Raji (cell line): ENCODE results near the gene SASH3.

Experiments
- POLR2A ChIP-seq: IDR thresholded peaks from 2 replicates; pipeline ENCODE4 v1.6.1; 2011; ENCODE audit warnings: low read depth, low read length, control low read depth; ENCODE audit not compliant: insufficient read depth

SASH3 gene

GRCh38 chrX:129808158-129808828 is 28.5 kb downstream of the SASH3 start:
- no peak for TF ChIP-seq POLR2A

GRCh38 chrX:129808829-129809796 is 29.4 kb downstream of the SASH3 start:
- TF ChIP-seq POLR2A: no peak

DNA sequence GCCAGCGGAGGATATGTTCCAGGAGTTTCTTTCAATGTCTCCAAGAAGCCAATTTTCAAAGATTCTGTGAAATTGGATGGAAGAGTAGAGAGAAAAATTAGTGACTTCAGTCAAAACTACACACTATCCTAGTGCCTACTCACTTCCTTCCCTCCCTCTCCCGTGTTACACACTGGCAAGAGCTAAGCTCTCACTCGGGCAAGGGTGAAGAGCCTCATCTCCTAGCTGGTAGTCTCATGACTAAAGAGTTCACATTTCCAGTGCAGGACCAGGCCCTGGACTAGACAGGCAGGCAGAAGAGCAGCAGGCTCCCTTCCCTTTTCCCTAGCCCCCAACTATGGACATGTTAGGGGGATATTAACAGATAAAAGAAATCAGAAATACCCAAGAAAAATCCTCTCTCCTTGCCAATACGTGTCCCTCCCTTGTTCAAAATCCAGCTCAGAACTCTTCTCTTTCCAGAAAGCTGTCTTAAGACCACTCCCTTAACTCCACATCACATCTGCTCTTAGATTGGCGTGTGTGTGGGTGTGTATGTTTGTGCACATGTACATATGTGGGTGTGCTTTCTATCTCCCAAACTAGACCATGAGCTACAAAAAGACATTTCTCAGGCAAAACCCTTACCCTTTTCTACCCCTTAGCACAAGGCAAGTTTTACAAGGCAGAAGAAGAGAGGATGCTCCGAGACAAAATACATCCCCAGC is 34.1 kb downstream of the SASH3 start:
- no peak for TF ChIP-seq POLR2A

GRCh38 chrX:129818123-129818522 is 38.4 kb downstream of the SASH3 start:
- TF ChIP-seq POLR2A: no peak

DNA sequence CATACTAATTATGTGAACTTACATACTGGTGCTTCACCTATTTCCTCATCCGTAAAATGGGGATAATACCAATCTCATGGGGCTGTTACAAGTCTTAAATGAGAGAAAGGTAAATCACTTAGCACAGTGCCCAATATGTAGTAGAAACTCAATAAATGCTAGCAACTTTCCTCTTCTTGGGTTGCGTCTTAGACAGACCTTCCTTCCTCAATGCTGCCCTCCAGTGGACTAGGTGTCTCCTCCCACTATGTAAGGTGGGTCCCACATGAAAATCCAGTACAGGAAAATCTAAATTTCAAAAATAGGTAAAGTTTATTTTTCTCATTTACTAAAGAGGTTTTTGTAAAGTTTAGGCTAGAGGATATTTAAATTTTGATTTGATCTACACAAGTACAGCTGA is 43.4 kb downstream of the SASH3 start:
- no peak for TF ChIP-seq POLR2A

DNA sequence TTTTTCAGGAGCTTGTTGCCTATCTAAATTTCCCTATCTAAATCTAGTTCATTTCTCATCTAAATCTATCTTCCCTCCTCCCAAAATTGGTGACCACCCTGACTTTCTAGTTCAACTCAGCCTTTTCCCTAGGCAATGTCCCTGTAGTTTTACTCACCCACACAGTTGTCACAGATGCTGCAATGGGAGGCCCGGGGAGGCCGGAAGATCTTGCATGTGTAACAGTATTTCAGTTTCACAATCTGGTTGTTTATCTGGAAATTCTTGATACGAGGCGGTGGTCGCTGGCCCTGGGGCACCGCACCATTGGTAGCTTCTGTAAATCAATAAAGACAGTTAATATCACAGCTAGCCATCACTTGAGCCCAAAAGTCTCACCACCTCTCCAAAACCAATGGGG is 43.8 kb downstream of the SASH3 start:
- TF ChIP-seq POLR2A: no peak

- TF ChIP-seq POLR2A: no peak
These were observed 44.9 kb downstream of the SASH3 start for GRCh38 chrX:129824620-129825019.

GRCh38 chrX:129825746-129826505 is 46.2 kb downstream of the SASH3 start:
- no peak for TF ChIP-seq POLR2A

- TF ChIP-seq POLR2A: no peak
These were observed 50.7 kb downstream of the SASH3 start for GRCh38 chrX:129830494-129830893.

DNA sequence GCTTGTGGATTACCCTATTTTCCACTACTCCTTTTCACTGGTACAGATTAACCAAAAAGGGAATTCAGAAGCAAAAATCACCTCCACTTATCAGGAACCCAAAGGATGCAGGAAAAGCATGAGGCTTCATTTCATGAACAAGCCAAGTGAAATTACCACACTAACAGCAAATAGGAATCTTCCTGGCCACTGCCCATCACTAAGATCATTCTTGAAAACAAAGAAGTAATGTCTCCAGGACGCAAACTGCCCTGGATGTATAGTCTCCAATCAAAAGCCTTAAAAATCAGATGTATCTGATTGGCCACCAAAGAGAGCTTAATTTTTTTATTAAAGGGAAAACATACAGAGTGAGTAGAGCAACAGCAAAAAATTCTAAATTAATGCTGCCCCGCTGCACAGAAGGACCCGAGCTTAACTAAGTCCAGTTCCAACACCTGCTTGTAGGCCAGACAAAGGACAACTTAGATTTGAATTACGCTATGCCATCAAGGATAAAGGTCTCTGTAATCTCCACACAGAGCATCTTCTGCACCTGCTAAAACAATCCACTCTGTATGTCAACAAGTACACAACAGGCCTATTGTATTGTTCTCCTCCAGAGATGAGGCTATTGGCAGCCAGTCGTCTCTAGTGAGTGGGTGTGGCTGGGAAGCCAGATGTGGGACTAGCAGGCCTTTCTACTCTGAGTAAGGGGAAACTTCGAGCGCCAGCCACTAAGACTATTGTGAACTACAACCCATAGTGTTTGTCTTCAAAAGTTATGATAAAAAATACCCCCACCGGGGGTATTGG is 51.5 kb downstream of the SASH3 start:
- no peak for TF ChIP-seq POLR2A

- no peak for TF ChIP-seq POLR2A
These were observed 53.6 kb downstream of the SASH3 start for GRCh38 chrX:129833153-129833990.

DNA sequence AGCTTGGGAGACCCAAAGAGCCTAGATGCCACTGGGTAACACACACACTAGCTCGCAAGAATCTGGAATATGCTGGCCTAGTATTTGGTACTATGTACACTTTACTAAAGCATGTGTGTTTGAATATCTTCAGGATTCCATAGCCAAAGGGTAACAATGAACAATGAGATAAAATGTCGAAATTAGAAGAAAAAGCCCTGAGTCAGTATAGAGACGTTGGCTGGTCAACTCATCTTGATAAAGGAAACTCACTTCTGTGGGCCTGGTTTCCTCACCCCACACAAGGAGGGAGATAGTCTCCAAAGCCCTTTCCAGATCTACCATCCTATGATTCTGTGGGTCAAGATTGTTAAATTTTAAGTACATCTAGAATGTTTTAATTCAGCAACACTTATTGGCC is 57.1 kb downstream of the SASH3 start:
- no peak for TF ChIP-seq POLR2A

DNA sequence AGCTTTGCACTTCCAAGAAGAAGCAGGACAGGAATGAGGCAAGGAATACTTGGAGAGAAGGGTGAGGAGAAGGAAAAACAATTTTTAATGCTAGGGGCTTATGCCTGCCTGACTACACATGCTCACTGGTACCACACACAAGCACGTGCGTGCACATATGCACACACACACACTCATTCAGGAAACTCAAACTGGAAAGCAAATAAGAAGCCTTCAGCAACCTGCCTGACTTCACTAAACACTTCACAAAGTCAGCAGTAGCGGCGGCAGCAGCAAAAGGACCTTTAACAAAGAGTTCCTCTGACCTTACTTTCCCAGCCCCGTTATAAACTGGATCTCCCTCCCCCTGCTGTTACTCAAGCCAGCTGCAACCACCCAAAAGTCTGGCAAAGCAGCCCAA is 60.6 kb downstream of the SASH3 start:
- TF ChIP-seq POLR2A: no peak

GRCh38 chrX:129842510-129843208 is 62.9 kb downstream of the SASH3 start:
- no peak for TF ChIP-seq POLR2A
